ENCODE results near the gene CENPF.

CENPF gene

DNA sequence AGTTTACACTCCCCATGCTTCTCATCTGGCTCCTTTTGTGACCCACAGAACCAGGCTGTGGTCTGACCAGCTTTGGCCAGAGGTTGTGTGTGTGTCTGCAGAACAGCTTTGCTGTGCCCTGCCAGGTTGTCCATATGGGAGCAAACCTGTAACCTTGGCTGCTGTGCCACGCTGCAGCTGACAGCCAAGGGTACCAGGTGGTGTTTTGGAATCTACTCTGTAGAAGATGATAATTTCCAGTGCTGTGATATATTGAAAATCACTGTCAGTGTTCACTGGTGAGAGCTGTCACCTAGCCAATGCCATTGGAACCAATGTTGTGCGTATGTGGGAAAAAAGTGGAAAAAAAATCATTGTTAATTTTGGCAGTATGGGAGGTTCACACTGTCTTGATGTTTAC, 18.2 kb downstream of the CENPF start:
- no peak for DNase-seq

DNA sequence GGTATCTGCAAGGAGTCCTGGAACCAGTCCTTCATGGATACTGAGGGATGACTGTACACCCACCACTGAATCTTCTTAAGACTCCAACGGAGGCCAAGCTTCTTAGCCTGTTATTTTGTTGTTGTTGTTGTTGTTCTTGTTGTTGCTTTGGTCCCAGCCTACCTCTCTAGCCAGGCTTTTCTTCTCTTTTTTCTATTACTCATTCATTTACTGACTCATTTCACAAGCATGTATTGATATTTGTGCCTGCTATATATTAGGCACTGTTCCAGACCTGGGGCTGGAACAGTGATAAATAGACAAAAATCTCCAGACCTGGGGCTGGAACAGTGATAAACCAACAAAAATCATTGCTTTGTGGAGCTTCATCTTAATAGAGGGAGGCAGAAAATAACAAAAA, 20.4 kb downstream of the CENPF start:
- DNase-seq, result no peak

DNA sequence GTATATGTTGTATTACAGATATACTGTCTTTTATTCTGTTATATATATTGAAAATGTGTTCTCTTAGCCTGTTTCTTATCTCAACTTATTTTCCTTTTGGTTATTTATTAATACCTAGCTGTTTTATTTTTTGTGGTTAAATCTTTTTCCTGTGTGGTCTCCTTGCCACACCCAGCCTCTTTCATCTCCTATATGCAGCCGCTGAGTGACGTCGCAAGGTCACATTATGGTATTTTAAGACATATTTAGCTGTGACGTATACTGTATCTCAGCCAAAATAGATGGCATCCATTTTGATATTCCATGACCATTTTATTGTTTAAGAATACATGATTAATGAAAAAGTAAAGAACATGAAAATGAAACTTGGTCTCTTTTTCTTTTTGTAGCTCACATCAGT, 29.1 kb downstream of the CENPF start:
- DNase-seq, result no peak

DNA sequence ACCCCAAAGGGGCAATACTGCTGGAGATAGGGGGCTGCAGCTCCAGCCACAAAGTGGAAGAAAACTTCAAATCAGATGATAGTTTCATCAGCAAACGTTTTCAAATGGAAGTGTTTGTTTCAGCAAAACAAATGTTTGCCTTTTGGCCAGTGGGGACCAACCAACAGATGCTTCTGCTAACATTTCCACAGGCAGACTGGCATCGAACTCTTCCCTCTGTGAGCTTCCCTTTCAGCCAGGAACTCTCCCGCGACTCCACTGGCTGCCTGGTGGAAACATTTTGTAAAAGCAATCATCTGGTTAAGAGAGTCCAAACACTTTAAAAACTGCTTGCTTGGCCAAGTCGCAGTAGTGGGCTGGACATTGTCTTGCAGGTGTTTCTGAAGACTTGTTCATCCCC, 30.7 kb downstream of the CENPF start:
- no peak for DNase-seq

DNA sequence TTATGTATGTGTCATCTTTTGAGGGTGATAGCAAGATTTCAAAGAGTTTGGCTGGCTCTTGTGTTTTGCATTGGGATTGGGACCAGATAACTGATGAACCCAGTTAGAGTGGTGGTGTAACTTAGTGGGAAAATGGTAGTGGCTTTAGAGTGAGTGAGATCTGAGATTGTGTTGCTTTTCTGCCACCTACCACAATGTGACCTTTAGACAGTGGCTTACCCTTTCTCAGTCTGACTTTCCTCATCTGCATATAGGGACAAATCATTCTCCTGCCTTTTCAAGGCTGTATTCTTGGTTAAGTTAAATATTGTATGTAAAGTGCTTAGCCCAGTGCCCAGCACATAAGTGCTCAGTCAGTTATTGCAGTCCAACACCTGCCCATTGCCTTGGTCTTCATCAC, 31.3 kb downstream of the CENPF start:
- DNase-seq, result no peak

DNA sequence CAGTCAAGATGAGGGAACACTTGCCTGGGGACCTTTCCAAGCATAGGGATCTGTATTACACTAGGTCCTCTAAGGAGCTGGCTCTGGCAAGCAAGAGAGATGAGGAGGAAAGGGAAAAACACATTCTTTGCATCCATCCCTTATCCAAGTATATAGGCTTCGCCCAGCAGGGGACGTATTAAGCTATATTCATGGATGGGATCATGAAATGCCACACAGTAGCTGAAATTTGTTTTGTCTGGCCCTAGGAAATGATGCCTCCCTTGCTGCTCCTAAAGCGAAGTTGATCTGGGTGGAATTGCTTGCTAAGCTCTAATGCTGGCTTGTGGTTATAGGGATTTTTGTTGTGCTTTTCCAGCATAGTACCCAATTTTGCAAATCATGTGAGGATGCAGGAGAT, 32.1 kb downstream of the CENPF start:
- DNase-seq, result no peak

DNA sequence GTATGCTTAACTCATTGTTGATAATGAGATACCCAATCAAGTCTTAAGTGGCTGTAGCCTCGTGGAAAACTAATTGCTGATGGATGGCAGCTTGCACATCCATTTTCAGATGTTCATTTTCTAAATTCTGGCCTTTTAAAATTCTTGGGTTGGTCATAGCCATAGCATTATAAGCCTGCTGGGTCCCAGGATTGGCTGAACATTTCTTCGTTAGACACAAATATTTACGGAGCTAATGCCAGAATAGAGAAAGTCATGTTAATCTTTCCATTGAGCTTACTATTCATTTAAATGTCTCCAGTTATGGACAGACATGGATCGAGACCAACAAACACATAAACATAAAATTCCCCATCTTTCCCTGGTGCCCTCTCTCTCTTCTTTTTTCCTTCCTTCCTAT, 32.5 kb downstream of the CENPF start:
- no peak for DNase-seq

DNA sequence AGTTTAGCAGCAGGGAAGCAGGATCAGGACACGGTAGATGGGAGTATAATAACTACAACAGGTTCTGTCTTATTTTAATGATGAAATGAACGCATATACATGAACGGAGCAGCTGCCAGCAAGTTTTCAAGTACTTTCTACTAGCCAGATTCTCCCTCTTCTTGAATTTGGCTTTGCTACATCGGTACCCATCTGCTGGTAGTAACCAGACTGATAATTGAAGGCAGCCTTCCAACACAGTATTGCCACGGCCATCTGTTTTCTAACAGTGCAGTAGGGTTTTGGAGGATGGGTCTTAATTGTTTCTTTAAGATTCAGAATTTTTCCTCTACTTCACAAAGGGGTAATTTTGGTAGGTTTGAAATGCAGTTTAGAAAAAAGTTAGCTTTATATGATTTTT, 33.4 kb downstream of the CENPF start:
- no peak for DNase-seq

DNA sequence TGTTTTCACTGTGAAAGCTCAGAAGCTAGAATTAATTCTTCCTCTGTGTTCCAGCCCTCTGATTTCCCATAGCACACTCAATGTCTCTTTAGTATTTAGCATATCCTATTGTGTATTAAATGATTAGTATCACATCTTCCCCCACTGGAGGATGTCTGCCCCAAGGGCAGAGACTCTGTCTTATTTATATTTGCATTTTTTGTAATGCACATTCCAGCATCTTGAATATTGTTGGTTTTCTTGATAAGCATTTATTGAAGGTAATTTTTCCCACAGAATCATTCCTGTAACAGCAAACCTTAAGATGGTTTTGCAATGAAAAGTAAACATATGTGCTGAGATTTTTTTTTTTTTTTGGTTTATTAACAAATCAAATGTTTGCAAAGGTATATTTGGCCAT, 34.1 kb downstream of the CENPF start:
- DNase-seq, result no peak

DNA sequence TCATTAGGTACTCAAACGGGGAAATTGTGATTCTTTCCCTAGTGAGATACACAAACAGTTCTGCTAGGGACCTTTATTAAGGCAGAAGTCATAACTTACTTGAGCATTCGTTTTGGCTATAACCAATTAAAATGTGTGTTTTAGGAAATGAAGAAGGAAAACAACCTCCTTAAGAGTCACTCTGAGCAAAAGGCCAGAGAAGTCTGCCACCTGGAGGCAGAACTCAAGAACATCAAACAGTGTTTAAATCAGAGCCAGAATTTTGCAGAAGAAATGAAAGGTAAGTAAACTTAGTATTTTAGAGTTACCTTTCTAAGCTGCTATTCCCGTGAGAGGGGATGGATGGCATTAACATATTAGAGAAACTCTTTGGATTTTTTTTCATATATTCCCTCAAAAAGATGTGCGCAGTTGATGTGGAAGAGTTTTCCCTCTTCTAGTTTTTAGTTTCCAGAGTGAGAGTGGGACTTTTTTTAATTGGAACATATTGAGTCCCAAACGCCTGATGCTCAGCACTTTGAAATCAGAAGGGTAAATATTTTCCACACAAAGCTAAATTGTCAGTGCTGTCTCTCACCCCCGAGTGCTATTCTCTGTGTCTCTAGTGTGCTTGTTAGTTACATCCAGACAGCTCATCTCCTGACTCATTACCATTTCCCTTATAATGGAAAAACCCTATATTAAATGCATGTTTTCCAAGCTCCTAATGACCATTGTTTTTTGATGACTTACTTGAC, 34.9 kb downstream of the CENPF start:
- DNase-seq, result no peak

DNA sequence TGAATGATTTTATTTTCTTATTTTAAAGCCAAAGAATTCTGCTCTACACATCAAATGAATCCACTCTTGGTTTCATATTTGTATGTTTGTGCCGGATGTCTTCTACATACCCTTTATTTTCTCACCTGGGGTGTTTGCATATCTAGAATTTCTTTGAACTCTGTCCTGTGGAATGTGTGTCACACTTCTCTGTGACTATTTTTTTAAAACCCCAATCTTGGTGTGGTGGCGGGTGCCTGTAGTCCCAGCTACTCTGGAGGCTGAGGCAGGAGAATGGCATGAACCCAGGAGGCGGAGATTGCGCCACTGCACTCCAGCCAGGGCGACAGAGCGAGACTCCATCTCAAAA, 35.4 kb downstream of the CENPF start:
- DNase-seq, result no peak

DNA sequence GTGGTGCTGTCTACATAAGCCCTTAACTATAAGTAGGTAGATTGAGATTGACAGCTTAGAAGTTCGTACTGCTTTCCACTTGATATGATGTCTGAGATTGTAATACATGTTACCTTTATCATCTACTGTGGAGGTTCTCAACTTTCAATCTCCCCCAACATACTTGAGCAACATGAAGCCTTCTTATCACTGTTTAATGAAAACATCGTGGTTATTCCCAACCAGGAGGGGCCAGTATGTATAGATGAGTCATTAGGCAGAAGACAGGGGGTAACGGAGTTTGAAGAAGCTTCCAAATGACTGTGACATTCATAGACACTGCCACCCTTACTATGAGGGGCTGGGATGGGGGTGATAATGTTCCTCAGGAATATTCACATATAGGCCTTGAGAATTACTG, 36.0 kb downstream of the CENPF start:
- no peak for DNase-seq

DNA sequence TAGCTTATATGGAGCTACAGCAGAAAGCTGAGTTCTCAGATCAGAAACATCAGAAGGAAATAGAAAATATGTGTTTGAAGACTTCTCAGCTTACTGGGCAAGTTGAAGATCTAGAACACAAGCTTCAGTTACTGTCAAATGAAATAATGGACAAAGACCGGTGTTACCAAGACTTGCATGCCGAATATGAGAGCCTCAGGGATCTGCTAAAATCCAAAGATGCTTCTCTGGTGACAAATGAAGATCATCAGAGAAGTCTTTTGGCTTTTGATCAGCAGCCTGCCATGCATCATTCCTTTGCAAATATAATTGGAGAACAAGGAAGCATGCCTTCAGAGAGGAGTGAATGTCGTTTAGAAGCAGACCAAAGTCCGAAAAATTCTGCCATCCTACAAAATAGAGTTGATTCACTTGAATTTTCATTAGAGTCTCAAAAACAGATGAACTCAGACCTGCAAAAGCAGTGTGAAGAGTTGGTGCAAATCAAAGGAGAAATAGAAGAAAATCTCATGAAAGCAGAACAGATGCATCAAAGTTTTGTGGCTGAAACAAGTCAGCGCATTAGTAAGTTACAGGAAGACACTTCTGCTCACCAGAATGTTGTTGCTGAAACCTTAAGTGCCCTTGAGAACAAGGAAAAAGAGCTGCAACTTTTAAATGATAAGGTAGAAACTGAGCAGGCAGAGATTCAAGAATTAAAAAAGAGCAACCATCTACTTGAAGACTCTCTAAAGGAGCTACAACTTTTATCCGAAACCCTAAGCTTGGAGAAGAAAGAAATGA, 37.6 kb downstream of the CENPF start:
- DNase-seq, result no peak

DNA sequence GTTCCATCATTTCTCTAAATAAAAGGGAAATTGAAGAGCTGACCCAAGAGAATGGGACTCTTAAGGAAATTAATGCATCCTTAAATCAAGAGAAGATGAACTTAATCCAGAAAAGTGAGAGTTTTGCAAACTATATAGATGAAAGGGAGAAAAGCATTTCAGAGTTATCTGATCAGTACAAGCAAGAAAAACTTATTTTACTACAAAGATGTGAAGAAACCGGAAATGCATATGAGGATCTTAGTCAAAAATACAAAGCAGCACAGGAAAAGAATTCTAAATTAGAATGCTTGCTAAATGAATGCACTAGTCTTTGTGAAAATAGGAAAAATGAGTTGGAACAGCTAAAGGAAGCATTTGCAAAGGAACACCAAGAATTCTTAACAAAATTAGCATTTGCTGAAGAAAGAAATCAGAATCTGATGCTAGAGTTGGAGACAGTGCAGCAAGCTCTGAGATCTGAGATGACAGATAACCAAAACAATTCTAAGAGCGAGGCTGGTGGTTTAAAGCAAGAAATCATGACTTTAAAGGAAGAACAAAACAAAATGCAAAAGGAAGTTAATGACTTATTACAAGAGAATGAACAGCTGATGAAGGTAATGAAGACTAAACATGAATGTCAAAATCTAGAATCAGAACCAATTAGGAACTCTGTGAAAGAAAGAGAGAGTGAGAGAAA, 38.4 kb downstream of the CENPF start:
- DNase-seq, result no peak

DNA sequence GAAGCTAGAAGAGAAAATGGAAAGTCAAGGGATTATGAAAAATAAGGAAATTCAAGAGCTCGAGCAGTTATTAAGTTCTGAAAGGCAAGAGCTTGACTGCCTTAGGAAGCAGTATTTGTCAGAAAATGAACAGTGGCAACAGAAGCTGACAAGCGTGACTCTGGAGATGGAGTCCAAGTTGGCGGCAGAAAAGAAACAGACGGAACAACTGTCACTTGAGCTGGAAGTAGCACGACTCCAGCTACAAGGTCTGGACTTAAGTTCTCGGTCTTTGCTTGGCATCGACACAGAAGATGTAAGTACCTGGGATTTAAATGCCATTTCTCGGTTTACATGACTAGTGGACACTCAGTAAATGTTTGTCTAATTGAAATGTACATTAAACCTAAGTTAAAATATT, 40.0 kb downstream of the CENPF start:
- no peak for DNase-seq

DNA sequence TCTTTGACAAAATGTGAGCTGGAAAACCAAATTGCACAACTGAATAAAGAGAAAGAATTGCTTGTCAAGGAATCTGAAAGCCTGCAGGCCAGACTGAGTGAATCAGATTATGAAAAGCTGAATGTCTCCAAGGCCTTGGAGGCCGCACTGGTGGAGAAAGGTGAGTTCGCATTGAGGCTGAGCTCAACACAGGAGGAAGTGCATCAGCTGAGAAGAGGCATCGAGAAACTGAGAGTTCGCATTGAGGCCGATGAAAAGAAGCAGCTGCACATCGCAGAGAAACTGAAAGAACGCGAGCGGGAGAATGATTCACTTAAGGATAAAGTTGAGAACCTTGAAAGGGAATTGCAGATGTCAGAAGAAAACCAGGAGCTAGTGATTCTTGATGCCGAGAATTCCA, 42.7 kb downstream of the CENPF start:
- no peak for DNase-seq

DNA sequence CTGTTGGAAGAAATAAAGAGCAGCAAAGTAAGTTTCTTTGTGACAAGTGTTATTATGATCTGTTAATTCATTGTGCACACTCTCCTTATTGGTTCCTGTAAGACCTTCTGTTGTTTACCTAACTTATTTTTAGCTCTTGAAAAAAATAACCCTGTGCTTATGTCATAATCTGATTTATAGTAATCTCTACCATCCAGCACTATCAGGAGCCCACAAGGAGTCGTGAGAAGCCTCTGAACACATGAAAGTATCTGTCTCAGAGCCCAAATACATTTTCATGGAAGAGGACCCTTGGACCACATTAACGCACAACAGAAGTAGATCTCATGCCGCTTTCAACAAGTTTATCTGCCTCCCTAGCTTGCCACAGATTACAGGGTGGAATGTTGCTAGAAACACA, 45.8 kb downstream of the CENPF start:
- DNase-seq, result no peak

DNA sequence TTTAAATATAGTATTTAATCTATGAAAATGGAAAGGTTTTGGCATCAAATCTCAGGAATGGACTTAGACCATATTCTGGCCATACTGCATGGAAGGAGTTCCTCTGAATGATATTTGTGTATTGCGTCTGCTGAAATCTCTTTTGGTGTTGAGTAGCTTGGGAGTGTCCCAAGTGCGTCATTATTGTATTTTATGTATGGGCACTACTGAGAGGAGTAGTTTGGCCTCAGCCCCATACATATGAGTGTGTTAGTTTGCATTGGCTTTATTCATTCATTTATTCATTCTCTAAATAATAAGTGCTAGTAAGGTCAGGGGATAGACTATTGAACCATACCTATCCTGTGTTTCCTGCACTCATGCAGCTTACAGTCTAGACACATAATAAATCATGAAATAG, 46.6 kb downstream of the CENPF start:
- no peak for DNase-seq

DNA sequence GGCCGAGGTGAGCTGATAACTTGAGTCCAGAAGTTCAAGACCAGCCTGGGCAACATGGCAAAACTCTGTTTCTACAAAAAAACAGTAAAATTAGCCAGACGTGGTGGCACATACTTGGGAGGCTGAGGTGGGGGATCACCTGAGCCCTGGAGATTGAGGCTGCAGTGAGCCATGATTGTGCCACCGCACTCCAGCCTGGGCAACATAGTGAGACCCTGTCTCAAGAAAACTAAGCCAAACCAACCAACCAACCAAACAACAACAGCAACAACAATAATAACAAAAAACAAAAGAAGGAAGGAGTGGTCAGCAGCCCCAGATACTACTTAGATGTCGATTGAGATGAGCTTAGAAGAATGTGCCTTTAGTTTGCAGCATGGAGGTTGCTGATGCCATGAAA, 47.7 kb downstream of the CENPF start:
- no peak for DNase-seq

DNA sequence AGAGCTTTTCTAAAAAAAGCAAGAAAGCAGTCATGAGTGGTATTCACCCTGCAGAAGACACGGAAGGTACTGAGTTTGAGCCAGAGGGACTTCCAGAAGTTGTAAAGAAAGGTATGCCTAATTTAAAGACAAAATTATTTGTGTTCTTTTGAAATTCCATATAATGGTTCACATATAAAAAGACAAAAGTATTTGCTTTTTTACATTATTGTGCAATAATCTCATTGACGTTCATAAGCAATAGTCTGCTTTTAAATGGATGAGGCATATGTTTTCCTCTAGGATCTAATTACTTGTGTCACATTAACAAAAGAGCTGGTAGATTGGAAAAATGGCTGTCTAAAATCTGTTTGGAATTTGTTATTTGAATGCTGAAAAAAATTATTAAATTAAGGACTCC, 54.3 kb downstream of the CENPF start:
- no peak for DNase-seq

DNA sequence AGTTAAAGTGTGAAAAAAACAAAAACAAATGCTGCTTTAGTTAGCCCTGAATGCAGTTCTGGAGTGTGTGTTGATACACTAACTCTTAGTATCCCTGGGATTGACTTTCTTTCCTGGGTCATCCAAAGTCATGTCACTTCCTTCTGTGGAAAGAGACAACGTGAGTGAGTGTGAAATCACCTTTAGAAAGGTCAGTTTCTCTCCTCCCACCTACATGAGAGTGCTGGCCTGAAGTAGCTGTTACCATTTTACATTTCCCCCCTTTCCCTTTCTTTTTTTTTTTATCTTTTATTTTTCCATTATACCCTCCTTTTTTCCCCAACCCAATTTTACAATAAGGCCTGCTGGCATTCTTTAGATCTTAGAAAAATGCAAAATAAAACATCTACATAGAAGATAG, 55.2 kb downstream of the CENPF start:
- DNase-seq, result no peak

DNA sequence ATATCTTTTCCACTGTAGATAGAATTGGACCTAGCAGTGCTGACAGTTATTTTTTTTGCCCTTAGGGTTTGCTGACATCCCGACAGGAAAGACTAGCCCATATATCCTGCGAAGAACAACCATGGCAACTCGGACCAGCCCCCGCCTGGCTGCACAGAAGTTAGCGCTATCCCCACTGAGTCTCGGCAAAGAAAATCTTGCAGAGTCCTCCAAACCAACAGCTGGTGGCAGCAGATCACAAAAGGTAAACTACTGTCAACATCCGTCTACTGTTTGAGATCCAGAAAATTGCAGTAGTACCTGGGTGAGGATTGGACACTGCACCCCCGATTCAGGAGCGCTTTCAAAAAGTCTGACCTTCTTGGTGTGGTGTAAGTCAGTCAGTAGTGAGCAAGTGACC, 55.8 kb downstream of the CENPF start:
- DNase-seq, result no peak

DNA sequence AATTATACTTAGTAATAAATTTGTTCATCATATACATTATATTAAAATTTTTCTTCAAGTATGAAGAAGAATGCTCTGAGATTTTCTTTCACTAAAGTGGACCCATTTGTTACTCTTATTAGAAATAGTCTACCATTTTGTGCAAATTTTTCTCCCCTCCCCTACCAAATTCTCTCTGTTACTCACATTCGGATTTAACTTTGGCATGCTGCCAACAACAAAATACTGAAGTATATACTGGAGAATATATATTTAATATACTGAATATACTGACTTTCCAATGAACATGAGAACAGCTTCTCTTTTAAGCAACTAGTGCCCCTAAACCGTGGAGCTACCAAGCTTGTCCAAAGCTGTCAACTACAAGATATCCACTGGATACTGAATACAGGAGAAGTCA, 57.2 kb downstream of the CENPF start:
- DNase-seq, result no peak

DNA sequence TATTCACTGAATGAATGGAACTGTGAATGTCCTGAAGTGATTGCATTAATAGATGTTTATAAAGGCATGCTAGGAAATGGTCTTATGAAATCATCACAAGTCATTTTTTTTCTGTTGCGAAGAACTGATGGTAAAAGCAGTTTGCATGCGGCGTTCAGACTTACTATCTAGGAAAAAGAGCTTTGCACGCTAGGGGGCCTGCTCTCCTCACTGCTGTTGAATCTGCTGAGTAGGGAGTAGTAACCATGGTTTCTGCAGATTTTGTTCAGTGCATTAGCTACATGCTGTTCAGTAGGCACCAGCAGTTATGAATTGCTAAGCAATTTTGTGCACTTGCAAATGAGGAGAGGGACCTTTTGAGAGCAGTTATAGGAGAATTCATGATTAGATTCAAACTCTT, 57.9 kb downstream of the CENPF start:
- no peak for DNase-seq

Data from stimulated activated CD4-positive, alpha-beta T cell treated with anti-CD3 and anti-CD28 coated beads, Interleukin-12 subunit alpha, Interleukin-12 subunit beta, amount 100 ng/mL, for 4 hours (primary cell).